GM21381 (cell line): Measurements from ENCODE around the gene DMXL1.
"Not testable (repeated sequence)": the region's sequence is repeated elsewhere in the genome, so short reads cannot be mapped to it uniquely, and the experiment has no call there.

Experiments
- ATAC-seq: cut with Tn5 transposase; IDR thresholded peaks from one replicate; pipeline ENCODE4 v1.9.1; 2021; ENCODE audit warnings: mild to moderate bottlenecking, moderate library complexity; ENCODE audit not compliant: unreplicated experiment

The DMXL1 gene

GRCh38 chr5:119059740-119060255, 11.1 kb upstream of the DMXL1 start:
- no peak for ATAC-seq

GRCh38 chr5:119063579-119064379, 7.1 kb upstream of the DMXL1 start:
- ATAC-seq, result peak; percentile 75

DNA sequence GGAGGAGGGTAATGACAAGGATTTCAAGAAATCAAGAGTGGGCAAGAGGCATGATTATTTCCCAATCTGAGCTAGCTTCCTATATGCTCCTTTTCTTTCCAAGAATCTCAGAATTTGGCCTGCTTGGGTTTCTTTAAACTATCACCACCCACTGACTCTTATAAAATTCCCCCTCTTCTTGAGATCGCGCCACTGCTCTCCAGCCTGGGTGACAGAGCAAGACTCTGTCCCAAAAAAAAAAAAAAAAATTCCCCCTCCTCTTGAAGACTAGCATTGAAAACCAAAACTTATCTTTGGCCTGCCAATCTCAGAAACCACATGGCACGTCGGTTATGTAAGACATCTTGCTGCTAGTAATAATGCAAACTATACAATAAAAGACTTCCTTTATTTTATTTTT, 3.4 kb upstream of the DMXL1 start:
- no peak for ATAC-seq

DNA sequence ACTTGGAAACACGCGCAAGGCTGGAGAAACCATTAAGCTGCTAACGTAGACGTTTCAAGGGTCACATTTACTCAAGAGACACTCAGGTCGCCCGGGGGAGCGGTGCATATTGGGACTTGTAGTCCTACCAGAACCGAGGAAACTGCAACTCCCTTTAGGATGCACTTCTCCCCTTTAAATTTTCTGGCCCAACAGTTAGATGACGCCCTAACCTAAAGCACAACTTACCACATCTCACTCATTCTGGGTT, 384 bp upstream of the DMXL1 start:
- ATAC-seq, result peak; percentile 44

GRCh38 chr5:119071561-119071995, 691 bp downstream of the DMXL1 start:
- peak; percentile 8 for ATAC-seq

DNA sequence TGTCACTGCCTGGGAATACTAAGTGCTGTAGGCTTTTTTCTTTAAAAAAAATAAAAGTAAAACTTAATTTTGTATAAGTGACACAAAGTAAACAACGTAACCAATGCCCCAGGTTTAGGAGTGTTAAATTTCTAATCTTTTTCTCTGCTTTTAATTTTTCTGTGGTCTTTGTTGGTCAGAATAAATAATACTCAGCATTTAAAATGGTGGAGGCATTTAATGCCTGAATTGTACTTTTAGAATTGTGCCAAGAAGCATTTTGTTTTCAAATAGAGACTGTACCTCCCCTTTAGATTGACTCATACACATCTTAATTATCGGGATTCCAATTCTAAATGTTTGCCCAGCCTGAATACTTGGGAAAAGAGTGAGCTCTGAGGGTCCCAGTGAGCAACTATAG, 1.6 kb downstream of the DMXL1 start:
- no peak for ATAC-seq

- ATAC-seq, result not testable (repeated sequence)
Observed at GRCh38 chr5:119073746-119074337, 3.0 kb downstream of the DMXL1 start.

- ATAC-seq, result peak; percentile 26
Observed at GRCh38 chr5:119074419-119074818, 3.5 kb downstream of the DMXL1 start.

GRCh38 chr5:119075269-119075668, 4.4 kb downstream of the DMXL1 start:
- ATAC-seq, result not testable (repeated sequence)

DNA sequence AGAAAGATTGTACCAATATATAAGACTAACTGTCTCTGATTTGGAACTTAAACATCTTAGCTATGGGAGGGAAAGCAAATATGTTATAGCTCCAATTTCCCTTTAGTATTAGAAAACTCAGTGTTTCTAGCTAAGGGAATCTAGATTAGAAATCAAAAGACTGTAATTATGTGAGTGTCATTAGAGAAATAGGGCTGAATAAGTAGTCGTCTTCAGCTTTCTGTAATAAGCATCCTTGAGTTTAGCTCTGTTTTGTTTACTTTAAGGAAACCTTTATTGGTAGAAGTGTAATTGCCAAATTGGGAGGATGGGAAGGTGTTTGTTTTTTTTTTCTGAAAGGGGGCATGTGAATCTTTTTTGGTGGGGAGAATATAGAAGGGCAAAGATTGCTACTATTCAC, 5.2 kb downstream of the DMXL1 start:
- no peak for ATAC-seq

DNA sequence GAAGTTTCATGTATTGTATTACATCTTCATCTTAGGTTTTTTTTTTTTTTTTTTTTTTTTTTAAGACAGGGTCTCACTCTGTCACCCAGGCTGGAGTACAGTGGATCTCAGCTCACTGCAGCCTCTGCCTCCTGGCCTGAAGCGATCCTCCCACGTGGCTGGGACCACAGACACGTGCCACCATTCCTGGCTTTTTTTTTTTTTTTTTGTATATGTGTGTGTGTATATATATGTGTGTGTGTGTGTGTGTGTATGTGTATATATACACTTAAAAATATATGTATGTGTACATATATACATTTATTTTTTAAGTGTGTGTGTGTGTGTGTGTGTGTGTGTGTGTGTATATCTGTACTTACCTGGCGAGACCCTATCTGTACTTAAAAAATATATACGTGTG, 6.6 kb downstream of the DMXL1 start:
- no peak for ATAC-seq

DNA sequence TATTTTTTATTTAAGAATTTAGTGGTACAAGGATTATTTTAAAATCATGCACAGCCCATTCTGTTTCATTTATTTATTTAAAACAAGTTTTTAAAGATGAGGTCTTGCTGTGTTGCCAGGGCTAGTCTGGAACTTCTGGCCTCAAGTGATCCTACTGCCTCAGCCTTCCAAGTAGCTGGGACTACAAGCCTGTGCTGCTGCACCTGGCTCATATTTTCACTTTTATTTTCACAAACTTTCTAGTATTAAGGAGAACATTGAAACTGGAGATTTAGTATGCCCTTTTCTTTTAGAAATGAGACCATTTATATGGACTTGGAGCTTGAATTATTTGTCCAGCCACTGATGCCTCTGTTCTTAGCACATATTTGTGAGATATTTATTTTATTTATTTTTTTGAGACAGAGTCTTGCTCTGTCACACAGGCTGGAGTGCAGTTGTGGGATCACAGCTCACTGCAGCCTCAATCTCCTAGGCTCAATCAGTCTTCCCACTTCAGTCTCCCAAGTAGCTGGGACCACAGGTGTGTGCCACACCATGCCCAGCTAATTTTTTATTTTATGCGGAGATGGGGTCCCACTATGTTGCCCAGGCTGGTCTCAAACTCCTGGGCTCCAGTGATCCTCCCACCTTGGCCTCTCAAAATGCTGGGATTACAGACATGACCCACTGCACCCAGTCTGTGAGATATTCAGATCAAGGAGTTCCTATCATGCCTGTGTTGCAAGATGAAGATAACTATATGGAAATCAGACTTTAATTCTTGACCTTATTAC, 7.4 kb downstream of the DMXL1 start:
- ATAC-seq, result no peak

DNA sequence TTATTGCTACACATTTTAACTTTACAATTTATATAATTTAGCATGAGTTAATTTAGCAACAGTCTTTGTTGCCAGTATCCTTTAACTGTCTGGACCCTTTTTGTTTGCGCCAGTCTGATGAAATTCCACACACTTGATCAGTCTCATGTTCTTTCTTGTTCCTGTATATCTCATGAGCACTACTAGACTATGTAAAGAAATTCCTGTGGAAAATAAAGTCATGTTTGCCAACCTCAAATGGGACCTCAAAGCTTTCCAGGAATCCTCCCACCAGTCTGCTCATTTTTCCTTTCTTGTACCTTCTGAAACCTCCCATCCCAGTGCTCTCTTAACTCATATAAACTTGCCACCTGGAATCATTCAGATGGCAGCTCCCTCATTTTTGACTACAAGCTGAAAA, 8.0 kb downstream of the DMXL1 start:
- no peak for ATAC-seq

GRCh38 chr5:119079318-119079921, 8.5 kb downstream of the DMXL1 start:
- ATAC-seq, result peak; percentile 29

GRCh38 chr5:119080936-119081335, 10.0 kb downstream of the DMXL1 start:
- ATAC-seq, result no peak

GRCh38 chr5:119082691-119083090, 11.8 kb downstream of the DMXL1 start:
- ATAC-seq, result no peak

- peak; percentile 45 for ATAC-seq
Observed at GRCh38 chr5:119083679-119084078, 12.8 kb downstream of the DMXL1 start.

DNA sequence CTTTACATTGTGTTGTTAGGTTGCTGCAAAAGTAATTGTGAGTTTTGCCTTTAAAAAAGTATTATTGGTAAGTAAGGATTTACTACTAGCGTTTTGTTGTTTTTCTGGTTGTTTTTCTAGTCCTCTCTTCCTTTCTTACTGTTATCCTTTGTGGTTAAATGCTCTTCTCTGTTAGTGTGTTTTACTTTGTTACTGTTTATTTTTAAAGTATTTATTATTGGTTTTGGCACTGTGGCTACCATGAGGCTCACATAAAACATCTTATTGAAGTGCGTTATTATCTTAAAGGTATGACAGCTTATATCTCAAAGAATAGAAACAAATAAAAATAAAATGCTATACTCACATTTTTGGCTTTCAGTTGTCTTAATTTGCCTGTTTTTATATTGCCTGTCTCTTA, 17.6 kb downstream of the DMXL1 start:
- no peak for ATAC-seq

- ATAC-seq, result no peak
Observed at GRCh38 chr5:119095611-119096010, 24.7 kb downstream of the DMXL1 start.

GRCh38 chr5:119105971-119106370, 35.1 kb downstream of the DMXL1 start:
- ATAC-seq, result no peak

GRCh38 chr5:119112151-119112550, 41.3 kb downstream of the DMXL1 start:
- ATAC-seq, result no peak
